ENCODE results near the gene ZCCHC24. TPM values are rescaled to one million over a fixed set of nuclear protein-coding genes. Genes with fewer than 3 reads are reported as not detected.

Gene ZCCHC24
- total and polyA plus RNA-seq, 2 donors (not counting 3 experiments of a cell fraction or from before 2014, with no cell fraction given): 5.2 to 8.4 TPM

- dilution Hi-C loops (cut with MboI; ENCODE audit: extremely low pct_ligation_motif_present, low sequenced_read_pairs): no loop called here
- POLR2A ChIA-PET: no interaction called here
- H3K9me3 ChIP-seq (replicated peaks; ENCODE audit: control insufficient read depth, insufficient read depth, low read length): no peaks in the 10 kb centered on the region
Measured at GRCh38 chr10:79393221-79393923, 52.1 kb downstream of the ZCCHC24 start.

More at GRCh38 chr10:79393221-79393923, 52.1 kb downstream of the ZCCHC24 start:
- no peak overlapping the region for H3K4me2 ChIP-seq (ENCODE audit: insufficient read depth, low read length)
- DNase-seq (ENCODE audit: low read depth, low spot score): no peak
- no TSS peak for BruUV-seq (replicated peaks)
- no peak overlapping the region for H3K27ac ChIP-seq (ENCODE audit: insufficient read depth, low read depth, low read length)
- no peaks in the 10 kb centered on the region for H4K20me1 ChIP-seq (replicated peaks; ENCODE audit: control insufficient read depth, extremely low read depth, insufficient read depth, low read length)
- no peaks in the 10 kb centered on the region for H3K79me2 ChIP-seq (ENCODE audit: control insufficient read depth, insufficient read depth, low read length)
- H3K27me3 ChIP-seq (ENCODE audit: control insufficient read depth in 2 of 2, insufficient read depth in 2 of 2, low read length in 2 of 2): no peaks in the 10 kb centered on the region
- TF ChIP-seq POLR2A (IDR thresholded peaks at IDR 0.05; ENCODE audit: low read depth, low read length) (no peak), EZH2 (IDR thresholded peaks at IDR 0.05; ENCODE audit: borderline replicate concordance, low read depth, low read length, severe bottlenecking) (no peak), MAX (IDR thresholded peaks at IDR 0.05; ENCODE audit: insufficient read depth, insufficient read length) (no peak), FOS (IDR thresholded peaks at IDR 0.05; ENCODE audit: borderline replicate concordance, insufficient read depth, low read length) (no peak), JUN (IDR thresholded peaks at IDR 0.05; ENCODE audit: borderline replicate concordance, insufficient read depth, insufficient read length, low read depth) (no peak), GATA2 (IDR thresholded peaks at IDR 0.05; ENCODE audit: insufficient read depth, insufficient read length, low read depth, low read length) (no peak), MYC (IDR thresholded peaks at IDR 0.05; ENCODE audit: low read depth, low read length) (no peak), POLR2AphosphoS5 (IDR thresholded peaks at IDR 0.05; ENCODE audit: insufficient read depth, low read depth, low read length) (no peak), CTCF (IDR thresholded peaks at IDR 0.05; ENCODE audit: extremely low read depth in 1 of 2, insufficient read depth in 1 of 2, low read depth in 1 of 2, low read length in 2 of 2) (no peak)
- H3K4me1 ChIP-seq (ENCODE audit: control insufficient read depth, extremely low read depth, insufficient read depth, low read length): no peaks in the 10 kb centered on the region
- H3K36me3 ChIP-seq (ENCODE audit: control insufficient read depth in 2 of 2, extremely low read depth in 1 of 2, insufficient read depth in 2 of 2, low read length in 2 of 2): no peaks in the 10 kb centered on the region
- no peak overlapping the region for H3K4me3 ChIP-seq (replicated peaks in 1 of 3; ENCODE audit: insufficient read depth in 1 of 3, low read depth in 1 of 3, low read length in 3 of 3)
- intact Hi-C loops (cut with micrococcal nuclease): no loop called here
- FAIRE-seq: no peak
- no peak overlapping the region for H2AFZ ChIP-seq (ENCODE audit: low read depth, low read length)
- H3K9me1 ChIP-seq (replicated peaks; ENCODE audit: control insufficient read depth, extremely low read depth, insufficient read depth, low read length): no peaks in the 10 kb centered on the region
- CTCF ChIA-PET: no interaction called here
- no peak overlapping the region for H3K9ac ChIP-seq (replicated peaks; ENCODE audit: extremely low read depth, insufficient read depth, low read length)

All from endothelial cell of umbilical vein (primary cell).